GM19035 (cell line): ENCODE results near the gene NLK.
"Not testable (repeated sequence)": the region's sequence is repeated elsewhere in the genome, so short reads cannot be mapped to it uniquely, and the experiment has no call there.

ENCODE experiments used
- ATAC-seq: cut with Tn5 transposase; IDR thresholded peaks from one replicate; pipeline ENCODE4 v1.9.1; 2021; ENCODE audit not compliant: unreplicated experiment

The NLK gene

GRCh38 chr17:28147017-28147416, 104.5 kb downstream of the NLK start:
- ATAC-seq, result no peak

- no peak for ATAC-seq
Measured at GRCh38 chr17:28151001-28151400, 108.5 kb downstream of the NLK start.

DNA sequence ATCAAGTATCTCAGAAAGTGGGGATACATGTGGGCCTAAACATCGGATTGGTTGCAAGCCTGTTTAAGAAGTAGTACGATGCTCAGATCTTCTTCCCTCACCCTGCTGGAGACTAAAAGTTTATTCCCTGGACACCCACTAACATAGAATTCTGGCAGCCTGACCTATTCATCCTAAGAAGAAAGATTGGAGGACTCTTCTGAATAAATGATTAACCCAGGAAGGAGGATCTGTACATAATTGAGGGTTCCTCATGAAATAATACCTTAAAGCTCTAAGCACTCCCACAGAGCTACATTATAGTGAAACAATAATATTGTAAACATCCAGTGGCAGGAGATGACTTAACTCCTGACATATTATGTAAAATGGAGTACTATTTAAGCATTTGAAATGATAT, 111.7 kb downstream of the NLK start:
- ATAC-seq, result no peak

DNA sequence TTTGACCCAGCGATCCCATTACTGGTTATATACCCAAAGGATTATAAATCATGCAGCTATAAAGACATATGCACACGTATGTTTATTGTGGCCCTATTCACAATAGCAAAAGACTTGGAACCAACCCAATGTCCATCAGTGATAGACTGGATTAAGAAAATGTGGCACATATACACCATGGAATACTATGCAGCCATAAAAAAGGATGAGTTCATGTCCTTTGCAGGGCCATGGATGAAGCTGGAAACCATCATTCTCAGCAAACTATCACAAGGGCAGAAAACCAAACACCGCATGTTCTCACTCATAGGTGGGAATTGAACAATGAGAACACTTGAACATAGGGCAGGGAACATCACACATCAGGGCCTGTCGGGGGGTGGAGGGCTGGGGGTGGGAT, 112.9 kb downstream of the NLK start:
- ATAC-seq, result not testable (repeated sequence)

GRCh38 chr17:28159004-28159403, 116.5 kb downstream of the NLK start:
- no peak for ATAC-seq

DNA sequence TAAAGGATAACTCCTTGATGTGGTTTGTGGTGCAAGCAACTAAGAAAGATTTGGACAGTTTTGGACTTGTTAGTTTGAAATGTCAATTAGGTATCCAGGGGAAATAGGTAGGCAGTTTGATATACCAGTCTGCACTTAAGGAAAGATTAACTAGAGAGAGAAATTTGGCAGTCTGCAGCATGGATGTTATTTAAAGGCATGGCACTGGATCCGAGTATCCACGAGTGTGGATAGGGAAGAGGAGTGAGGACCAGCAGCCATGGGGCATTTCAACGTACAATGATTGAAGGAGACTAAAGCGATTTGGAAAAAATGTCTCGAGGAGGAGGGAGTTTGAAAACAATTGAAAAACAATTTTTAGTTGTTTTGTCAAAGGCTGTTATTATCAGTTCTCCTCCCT, 117.4 kb downstream of the NLK start:
- ATAC-seq, result no peak

DNA sequence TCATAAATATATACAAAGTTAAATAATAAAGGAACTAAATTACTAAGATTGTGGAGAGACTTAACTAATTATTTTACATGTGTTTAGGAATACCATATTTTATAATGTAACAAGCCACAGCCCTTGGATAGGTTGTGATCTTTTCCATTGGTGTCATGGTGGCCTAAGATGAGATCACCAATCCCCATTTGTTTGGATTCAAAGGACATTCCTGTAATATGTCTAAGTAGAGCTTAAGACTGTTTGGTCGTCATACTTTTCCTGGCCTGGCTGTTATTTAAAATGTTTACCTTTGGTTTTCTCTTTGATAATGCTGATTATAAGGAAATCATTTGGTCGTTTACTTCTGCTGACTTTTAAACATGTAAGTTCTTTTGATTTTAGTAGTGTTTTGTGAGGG, 118.1 kb downstream of the NLK start:
- ATAC-seq, result no peak

DNA sequence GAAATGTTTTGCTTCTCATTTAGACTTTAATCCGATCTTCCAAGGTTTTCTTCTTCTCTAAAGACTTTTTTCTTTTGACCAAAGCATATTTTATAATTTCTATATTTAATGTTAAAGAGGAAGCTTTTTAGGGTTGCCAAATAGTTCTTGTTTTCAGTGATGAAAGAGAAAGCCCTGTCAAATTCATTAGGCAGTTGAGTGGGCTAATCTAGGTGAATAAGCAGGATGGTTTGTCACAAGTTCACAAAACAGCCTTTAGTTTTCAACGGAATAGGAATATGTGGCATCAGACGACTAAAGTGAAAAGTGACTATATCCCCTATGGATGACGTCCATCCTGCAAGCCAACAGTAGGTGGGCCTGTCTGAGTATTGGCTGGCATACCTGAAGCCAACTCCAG, 118.8 kb downstream of the NLK start:
- no peak for ATAC-seq

GRCh38 chr17:28166478-28166877, 124.0 kb downstream of the NLK start:
- no peak for ATAC-seq

GRCh38 chr17:28169621-28170349, 127.3 kb downstream of the NLK start:
- ATAC-seq, result no peak

GRCh38 chr17:28170771-28171170, 128.3 kb downstream of the NLK start:
- ATAC-seq, result no peak

- no peak for ATAC-seq
Measured at GRCh38 chr17:28173031-28173561, 130.6 kb downstream of the NLK start.

DNA sequence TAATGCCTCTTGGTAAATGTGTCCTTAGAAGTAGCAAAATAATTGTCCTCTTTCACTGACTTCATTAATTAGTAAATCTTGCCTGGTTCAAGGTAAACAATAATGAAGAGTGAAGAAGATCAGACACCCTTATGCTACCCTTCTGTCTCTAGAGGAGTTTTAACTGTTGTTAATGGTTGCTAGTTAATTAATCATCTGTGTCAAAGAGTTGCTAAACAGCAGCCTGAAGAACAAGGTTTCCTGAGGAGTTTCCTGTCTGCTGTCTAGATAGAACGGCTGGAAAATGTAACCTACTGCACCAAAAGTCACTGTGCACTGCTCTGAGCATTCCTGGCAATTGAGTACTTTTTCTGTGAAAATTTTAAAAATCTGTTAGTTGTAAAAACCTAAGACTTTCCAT, 131.3 kb downstream of the NLK start:
- no peak for ATAC-seq

GRCh38 chr17:28174352-28175046, 132.0 kb downstream of the NLK start:
- ATAC-seq, result no peak

GRCh38 chr17:28177351-28177750, 134.9 kb downstream of the NLK start:
- ATAC-seq, result no peak

GRCh38 chr17:28178800-28179199, 136.3 kb downstream of the NLK start:
- no peak for ATAC-seq

GRCh38 chr17:28180449-28180848, 138.0 kb downstream of the NLK start:
- no peak for ATAC-seq

- no peak for ATAC-seq
Measured at GRCh38 chr17:28181568-28181967, 139.1 kb downstream of the NLK start.

GRCh38 chr17:28182559-28182958, 140.1 kb downstream of the NLK start:
- ATAC-seq, result no peak

GRCh38 chr17:28185658-28186057, 143.2 kb downstream of the NLK start:
- no peak for ATAC-seq

GRCh38 chr17:28186472-28186871, 144.0 kb downstream of the NLK start:
- ATAC-seq, result not testable (repeated sequence)

DNA sequence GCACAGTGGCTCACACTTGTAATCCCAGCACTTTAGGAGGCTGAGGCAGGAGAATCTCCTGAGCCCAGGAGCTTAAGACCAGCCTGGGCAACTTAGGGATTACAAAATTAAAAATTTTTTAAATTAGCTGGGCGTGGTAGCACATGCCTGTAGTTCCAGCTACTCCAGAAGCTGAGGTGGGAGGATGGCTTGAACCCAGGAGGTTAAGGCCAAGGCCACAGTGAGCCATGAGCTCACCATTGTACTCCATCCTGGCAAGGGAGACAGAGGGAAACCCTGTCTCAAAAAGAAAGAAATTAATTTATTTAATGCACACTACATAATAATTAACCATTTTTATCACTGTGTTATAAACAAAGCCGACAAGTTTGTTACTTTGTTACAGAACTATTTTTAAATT, 145.5 kb downstream of the NLK start:
- no peak for ATAC-seq
